DOHH2 (cell line): ENCODE results near the gene PLCB2.

ENCODE experiments used
- EZH2phosphoT487 ChIP-seq: fragments of 200-600 bp; sonication (generic); IDR thresholded peaks from 2 replicates; pipeline ENCODE4 v1.6.1; 2017; ENCODE audit warnings: borderline replicate concordance, mild to moderate bottlenecking, antibody characterized with exemption, low read length, moderate library complexity, mixed read lengths
- TF ChIP-seq, protein P1 (sequence below): fragments of 200-600 bp; sonication (generic); IDR thresholded peaks from one replicate; pipeline ENCODE4 v1.5.1; 2014; ENCODE audit warnings: antibody characterized with exemption, mild to moderate bottlenecking, low read depth, low read length; ENCODE audit not compliant: poor library complexity, severe bottlenecking

DNA sequence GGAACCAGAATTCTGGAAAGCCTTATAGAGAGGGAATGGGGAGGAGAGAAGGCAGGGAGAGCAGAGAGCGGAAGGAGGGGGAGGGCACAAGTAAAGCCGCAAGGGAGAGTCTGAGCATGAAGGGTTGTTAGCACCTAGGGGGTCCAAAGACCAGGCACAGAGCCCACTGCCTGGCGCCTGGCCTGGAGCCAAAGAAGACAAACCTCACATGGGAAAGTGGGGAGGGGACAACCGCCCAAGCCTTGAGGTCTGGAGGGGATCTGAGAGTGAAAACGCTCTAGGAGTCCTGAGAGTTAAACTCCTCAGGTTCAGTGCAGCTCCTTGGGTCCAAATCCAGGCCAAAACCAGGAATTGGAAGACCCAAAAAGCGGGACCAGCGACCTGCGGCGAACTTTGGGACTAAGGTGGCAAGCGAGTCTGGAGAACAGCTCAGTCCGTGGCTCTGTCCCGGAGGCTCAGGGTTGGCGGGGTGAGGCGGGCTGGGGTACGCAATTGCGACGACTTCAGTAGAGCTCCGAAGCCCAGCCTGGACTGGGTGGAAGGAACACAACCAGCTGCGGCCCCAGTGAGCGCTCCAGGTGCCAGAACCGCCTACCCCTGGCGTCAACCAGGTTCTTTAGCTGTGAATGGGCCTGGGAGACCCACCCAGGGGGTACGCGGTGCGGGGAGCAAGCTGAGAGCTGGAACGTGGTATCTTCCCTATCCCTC lies 14.9 kb upstream of the PLCB2 start:
- TF ChIP-seq, protein P1, sequence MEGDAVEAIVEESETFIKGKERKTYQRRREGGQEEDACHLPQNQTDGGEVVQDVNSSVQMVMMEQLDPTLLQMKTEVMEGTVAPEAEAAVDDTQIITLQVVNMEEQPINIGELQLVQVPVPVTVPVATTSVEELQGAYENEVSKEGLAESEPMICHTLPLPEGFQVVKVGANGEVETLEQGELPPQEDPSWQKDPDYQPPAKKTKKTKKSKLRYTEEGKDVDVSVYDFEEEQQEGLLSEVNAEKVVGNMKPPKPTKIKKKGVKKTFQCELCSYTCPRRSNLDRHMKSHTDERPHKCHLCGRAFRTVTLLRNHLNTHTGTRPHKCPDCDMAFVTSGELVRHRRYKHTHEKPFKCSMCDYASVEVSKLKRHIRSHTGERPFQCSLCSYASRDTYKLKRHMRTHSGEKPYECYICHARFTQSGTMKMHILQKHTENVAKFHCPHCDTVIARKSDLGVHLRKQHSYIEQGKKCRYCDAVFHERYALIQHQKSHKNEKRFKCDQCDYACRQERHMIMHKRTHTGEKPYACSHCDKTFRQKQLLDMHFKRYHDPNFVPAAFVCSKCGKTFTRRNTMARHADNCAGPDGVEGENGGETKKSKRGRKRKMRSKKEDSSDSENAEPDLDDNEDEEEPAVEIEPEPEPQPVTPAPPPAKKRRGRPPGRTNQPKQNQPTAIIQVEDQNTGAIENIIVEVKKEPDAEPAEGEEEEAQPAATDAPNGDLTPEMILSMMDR, result no peak
- TF ChIP-seq EZH2phosphoT487, result no peak
